Stimulated activated CD4-positive, alpha-beta T cell treated with anti-CD3 and anti-CD28 coated beads, Interleukin-2, amount 100 ng/mL, for 24 hours (primary cell): ENCODE measurements around the gene SFSWAP.
A peak's percentile ranks its signal among the peaks of the same experiment; 100 is the strongest.
"Not testable (repeated sequence)": the region's sequence is repeated elsewhere in the genome, so short reads cannot be mapped to it uniquely, and the experiment has no call there.

ENCODE experiments used
- DNase-seq, 2 donors: peaks; one replicate each; pipeline ENCODE4 v3.0.0-alpha.2; 2020

The SFSWAP gene

GRCh38 chr12:131703161-131703560 is 7.7 kb upstream of the SFSWAP start:
- DNase-seq = no peak

- DNase-seq = no peak
These were observed 6.4 kb upstream of the SFSWAP start for GRCh38 chr12:131704509-131704908.

GRCh38 chr12:131706709-131707108 is 4.2 kb upstream of the SFSWAP start:
- not testable (repeated sequence) for DNase-seq

- DNase-seq = no peak
These were observed 1.7 kb upstream of the SFSWAP start for GRCh38 chr12:131709226-131709625.

- DNase-seq = no peak
These were observed 788 bp downstream of the SFSWAP start for GRCh38 chr12:131711551-131712205.

GRCh38 chr12:131713349-131713748 is 2.5 kb downstream of the SFSWAP start:
- DNase-seq = no peak

GRCh38 chr12:131714759-131715158 is 3.9 kb downstream of the SFSWAP start:
- no peak for DNase-seq

GRCh38 chr12:131716282-131716681 is 5.4 kb downstream of the SFSWAP start:
- DNase-seq = no peak

GRCh38 chr12:131720241-131720640 is 9.4 kb downstream of the SFSWAP start:
- DNase-seq = no peak

- DNase-seq = no peak
These were observed 10.0 kb downstream of the SFSWAP start for GRCh38 chr12:131720921-131721320.

GRCh38 chr12:131721548-131721947 is 10.7 kb downstream of the SFSWAP start:
- DNase-seq = no peak

GRCh38 chr12:131723532-131723931 is 12.6 kb downstream of the SFSWAP start:
- DNase-seq = no peak

GRCh38 chr12:131724534-131724933 is 13.6 kb downstream of the SFSWAP start:
- no peak for DNase-seq

GRCh38 chr12:131725503-131725902 is 14.6 kb downstream of the SFSWAP start:
- DNase-seq = no peak

- no peak for DNase-seq
These were observed 17.8 kb downstream of the SFSWAP start for GRCh38 chr12:131728720-131729119.

- DNase-seq = no peak
These were observed 18.5 kb downstream of the SFSWAP start for GRCh38 chr12:131729254-131729955.

- DNase-seq = no peak
These were observed 22.2 kb downstream of the SFSWAP start for GRCh38 chr12:131732996-131733615.

- DNase-seq = no peak
These were observed 23.0 kb downstream of the SFSWAP start for GRCh38 chr12:131733874-131734273.

- no peak for DNase-seq
These were observed 23.7 kb downstream of the SFSWAP start for GRCh38 chr12:131734336-131735152.

GRCh38 chr12:131735153-131735456 is 24.2 kb downstream of the SFSWAP start:
- peak in 1 of 2 donors; percentile 17 for DNase-seq

- no peak for DNase-seq
These were observed 24.9 kb downstream of the SFSWAP start for GRCh38 chr12:131735476-131736445.

- no peak for DNase-seq
These were observed 25.7 kb downstream of the SFSWAP start for GRCh38 chr12:131736446-131737149.
